Measurements from ENCODE around the gene LLGL2. TPM values are rescaled to one million over a fixed set of nuclear protein-coding genes. Genes with fewer than 3 reads are reported as not detected.
A peak's percentile ranks its signal among the peaks of the same experiment; 100 is the strongest.

LLGL2 gene
- total and polyA plus RNA-seq, 8 donors, result 72.3 to 565 (median 174) TPM

DNA sequence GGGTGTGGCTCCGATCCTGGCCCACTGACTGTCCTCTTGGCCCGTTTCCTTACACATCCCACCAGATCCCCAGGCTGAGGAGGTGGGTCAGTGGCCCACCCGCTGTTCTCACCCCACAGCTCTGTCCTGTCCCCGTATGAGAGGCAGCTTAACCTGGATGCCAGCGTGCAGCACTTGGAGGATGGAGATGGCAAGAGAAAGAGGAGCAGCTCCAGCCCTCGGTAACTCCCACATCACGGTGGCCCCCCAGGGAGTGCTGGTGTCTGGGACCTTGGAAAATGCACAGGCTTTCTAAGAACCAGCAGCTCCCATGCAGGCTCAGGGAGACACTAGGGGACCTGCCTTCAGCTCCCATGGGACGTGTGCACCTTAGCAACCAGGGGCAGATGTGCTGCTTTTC is 4.2 kb upstream of the LLGL2 start:
- no peak overlapping the region for H3K4me3 ChIP-seq
- TF ChIP-seq EP300 (IDR thresholded peaks at IDR 0.05) (no peak), POLR2AphosphoS5 (IDR thresholded peaks at IDR 0.05) (no peak), POLR2A (IDR thresholded peaks at IDR 0.05) (no peak)
- TF ChIP-seq, protein P1, sequence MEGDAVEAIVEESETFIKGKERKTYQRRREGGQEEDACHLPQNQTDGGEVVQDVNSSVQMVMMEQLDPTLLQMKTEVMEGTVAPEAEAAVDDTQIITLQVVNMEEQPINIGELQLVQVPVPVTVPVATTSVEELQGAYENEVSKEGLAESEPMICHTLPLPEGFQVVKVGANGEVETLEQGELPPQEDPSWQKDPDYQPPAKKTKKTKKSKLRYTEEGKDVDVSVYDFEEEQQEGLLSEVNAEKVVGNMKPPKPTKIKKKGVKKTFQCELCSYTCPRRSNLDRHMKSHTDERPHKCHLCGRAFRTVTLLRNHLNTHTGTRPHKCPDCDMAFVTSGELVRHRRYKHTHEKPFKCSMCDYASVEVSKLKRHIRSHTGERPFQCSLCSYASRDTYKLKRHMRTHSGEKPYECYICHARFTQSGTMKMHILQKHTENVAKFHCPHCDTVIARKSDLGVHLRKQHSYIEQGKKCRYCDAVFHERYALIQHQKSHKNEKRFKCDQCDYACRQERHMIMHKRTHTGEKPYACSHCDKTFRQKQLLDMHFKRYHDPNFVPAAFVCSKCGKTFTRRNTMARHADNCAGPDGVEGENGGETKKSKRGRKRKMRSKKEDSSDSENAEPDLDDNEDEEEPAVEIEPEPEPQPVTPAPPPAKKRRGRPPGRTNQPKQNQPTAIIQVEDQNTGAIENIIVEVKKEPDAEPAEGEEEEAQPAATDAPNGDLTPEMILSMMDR (IDR thresholded peaks at IDR 0.05), result no peak
- DNase-seq, result no peak
- H3K27me3 ChIP-seq, result peaks cover 0 to 4% (median 0%) of the 10 kb centered on the region in 3 donors
- H3K27ac ChIP-seq, result no peak overlapping the region
- intact Hi-C loops (cut with DNase I; ENCODE audit: low total_unique reads), result no loop called here
- H3K4me1 ChIP-seq, result peaks cover 30 to 53% (median 38%) of the 10 kb centered on the region in 4 donors
- 86 to 93% (median 90%) methylated on average over 8 of the region's 8 CpGs for WGBS, 5 donors
- no peaks in the 10 kb centered on the region for H3K9me3 ChIP-seq
- H3K36me3 ChIP-seq, result peaks cover 12 to 49% (median 37%) of the 10 kb centered on the region in 4 donors

DNA sequence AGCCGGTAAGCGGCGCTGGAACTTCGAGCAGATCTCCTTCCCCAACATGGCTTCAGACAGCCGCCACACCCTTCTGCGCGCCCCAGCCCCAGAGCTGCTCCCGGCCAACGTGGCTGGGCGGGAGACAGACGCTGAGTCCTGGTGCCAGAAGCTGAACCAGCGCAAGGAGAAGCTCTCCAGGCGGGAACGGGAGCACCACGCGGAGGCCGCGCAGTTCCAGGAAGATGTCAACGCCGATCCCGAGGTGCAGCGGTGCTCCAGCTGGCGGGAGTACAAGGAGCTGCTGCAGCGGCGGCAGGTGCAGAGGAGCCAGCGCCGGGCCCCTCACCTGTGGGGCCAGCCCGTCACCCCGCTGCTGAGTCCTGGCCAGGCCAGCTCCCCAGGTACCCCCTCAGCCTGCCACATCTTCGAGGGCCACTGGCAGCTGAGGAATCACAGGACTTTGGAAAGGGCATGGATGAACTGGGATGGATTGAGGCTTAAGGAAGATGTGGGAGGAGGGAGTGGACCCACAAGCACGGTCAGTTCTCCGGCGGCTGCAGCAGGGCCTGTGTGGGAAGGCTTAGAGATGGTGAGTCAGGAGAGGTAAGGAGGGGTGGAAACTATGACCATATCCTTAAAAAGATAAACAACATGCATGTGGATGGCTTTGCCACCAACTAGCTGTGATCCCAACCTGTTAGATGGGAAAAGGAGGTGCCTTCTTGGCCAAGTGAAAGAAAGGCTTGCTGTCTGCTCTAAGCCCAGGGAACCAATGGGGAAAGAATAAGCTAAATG is 3.4 kb upstream of the LLGL2 start:
- H3K4me3 ChIP-seq, result no peak overlapping the region
- no peak overlapping the region for H3K27ac ChIP-seq
- DNase-seq, result no peak
- WGBS, 5 donors, result 79 to 97% (median 86%) methylated on average over 30 to 33 of the region's 33 CpGs
- peaks cover 0 to 10% (median 0%) of the 10 kb centered on the region in 3 donors for H3K27me3 ChIP-seq
- peaks cover 12 to 49% (median 37%) of the 10 kb centered on the region in 4 donors for H3K36me3 ChIP-seq
- H3K4me1 ChIP-seq, result peaks cover 31 to 54% (median 39%) of the 10 kb centered on the region in 4 donors
- intact Hi-C loops (cut with DNase I; ENCODE audit: low total_unique reads), result no loop called here
- no peaks in the 10 kb centered on the region for H3K9me3 ChIP-seq
- no peak for TF ChIP-seq POLR2A (IDR thresholded peaks at IDR 0.05)

DNA sequence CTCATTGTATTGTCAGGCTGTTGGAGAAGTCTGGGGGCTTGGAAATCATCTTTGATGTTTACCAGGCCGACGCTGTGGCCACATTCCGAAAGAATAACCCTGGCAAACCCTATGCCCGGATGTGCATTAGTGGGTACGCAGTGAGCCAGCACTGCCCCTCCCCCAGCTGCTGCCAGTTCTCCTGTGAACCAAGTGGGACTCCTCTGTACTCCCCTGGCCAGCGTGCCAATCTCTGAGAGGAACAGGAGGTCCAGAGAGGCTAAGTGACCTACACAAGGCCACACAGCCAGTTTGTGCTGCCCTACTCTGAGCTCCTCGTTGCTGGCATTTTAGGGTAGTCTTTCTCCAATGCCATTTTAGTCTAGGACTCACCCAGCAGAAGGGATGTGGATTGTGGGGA is 1.9 kb upstream of the LLGL2 start:
- no peak for DNase-seq
- peaks cover 0 to 10% (median 0%) of the 10 kb centered on the region in 3 donors for H3K27me3 ChIP-seq
- 85 to 90% (median 87%) methylated on average over 7 of the region's 7 CpGs for WGBS, 5 donors
- intact Hi-C loops (cut with DNase I; ENCODE audit: low total_unique reads), result no loop called here
- H3K36me3 ChIP-seq, result peaks cover 12 to 49% (median 37%) of the 10 kb centered on the region in 4 donors
- H3K4me1 ChIP-seq, result peaks cover 27 to 54% (median 34%) of the 10 kb centered on the region in 4 donors
- TF ChIP-seq POLR2AphosphoS5 (IDR thresholded peaks at IDR 0.05) (no peak), EP300 (IDR thresholded peaks at IDR 0.05) (no peak), POLR2A (IDR thresholded peaks at IDR 0.05) (no peak)
- TF ChIP-seq, protein P1 (IDR thresholded peaks at IDR 0.05), result no peak
- peak overlapping the region in 1 of 5 donors; percentile 88 for H3K27ac ChIP-seq
- no peaks in the 10 kb centered on the region for H3K9me3 ChIP-seq
- no peak overlapping the region for H3K4me3 ChIP-seq

DNA sequence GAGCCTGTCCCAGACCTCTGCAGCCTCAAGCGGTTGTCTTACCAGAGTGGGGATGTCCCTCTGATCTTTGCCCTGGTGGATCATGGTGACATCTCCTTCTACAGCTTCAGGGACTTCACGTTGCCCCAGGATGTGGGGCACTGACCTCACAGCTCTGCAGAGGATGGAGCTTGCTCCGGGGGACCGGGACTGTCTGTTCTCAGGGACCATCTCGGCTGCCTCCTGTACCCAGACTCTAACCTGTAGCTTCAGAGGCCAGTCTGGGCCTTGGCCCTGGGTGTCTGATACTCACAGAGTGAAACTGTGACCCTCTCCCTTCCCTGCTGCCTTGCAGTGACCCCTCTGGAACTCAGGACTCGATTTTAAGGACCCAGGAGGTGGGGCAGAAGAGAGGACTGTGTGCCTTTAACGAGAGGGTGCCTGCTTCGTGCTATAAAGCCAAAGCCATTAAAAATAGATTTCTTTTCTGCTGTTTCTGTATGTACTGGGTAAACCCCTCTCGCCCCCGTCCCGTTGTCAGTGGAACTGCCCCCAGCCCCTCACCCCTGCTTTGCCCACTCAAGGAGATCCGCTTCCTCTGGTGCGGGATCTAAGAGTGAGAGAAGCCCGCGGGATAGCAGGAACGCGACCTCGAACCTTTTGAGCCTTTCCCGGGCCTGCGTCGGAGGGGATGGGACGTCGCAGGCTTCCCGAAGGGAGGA is 1.1 kb upstream of the LLGL2 start:
- Histone ChIP-seq H3K4me3 (peak overlapping the region; percentile 62 to 72 (median 72)), H3K27me3 (peaks cover 0 to 10% (median 0%) of the 10 kb centered on the region in 3 donors), H3K36me3 (peaks cover 8 to 46% (median 33%) of the 10 kb centered on the region in 4 donors), H3K9me3 (no peaks in the 10 kb centered on the region), H3K27ac (peak overlapping the region; percentile 87 to 97 (median 88)), H3K4me1 (peaks cover 27 to 52% (median 38%) of the 10 kb centered on the region in 4 donors)
- 14 to 26% (median 21%) methylated on average over 20 to 24 of the region's 24 CpGs for WGBS, 5 donors
- TF ChIP-seq, protein P1 (IDR thresholded peaks at IDR 0.05), result no peak
- TF ChIP-seq EP300 (IDR thresholded peaks at IDR 0.05) (no peak), POLR2A (IDR thresholded peaks at IDR 0.05) (no peak), POLR2AphosphoS5 (IDR thresholded peaks at IDR 0.05) (no peak)
- intact Hi-C loops (cut with DNase I; ENCODE audit: low total_unique reads), result no loop called here
- no peak for DNase-seq

All from stomach (tissue), 9 donors.